Measurements from ENCODE around the gene GAL3ST1. TPM values are rescaled to one million over a fixed set of nuclear protein-coding genes. Genes with fewer than 3 reads are reported as not detected.
A peak's percentile ranks its signal among the peaks of the same experiment; 100 is the strongest.
"Not testable (repeated sequence)": the region's sequence is repeated elsewhere in the genome, so short reads cannot be mapped to it uniquely, and the experiment has no call there.

GAL3ST1 gene
- total RNA-seq, 1 donor from 2014 or later: 23.7 TPM

DNA sequence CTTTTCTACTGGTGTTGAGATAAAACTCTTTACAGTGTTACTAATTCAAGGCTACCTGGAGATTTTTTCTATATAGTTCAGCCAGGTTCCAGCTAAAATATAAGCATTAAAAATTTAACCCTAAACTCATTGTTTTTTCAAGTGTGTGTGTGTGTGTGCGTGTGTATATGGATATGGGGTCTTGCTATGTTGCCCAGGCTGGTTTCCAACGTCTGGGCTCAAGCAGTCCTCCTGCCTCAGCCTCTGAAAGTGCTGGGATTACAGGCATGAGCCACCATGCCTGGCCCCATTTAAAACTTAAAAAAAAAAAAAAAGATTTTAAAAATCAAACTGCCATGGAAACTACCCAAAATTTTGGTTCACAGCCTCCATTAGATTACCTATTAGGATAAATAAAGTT lies 21.7 kb upstream of the GAL3ST1 start:
- DNase-seq (ENCODE audit: low spot score, unreplicated experiment): no peak
- Mint-ChIP-seq H3K4me3 (ENCODE audit: low read depth) (no peak overlapping the region), H3K9me3 (ENCODE audit: low read depth) (no peaks in the 10 kb centered on the region), H3K27me3 (peaks cover 10% of the 10 kb centered on the region), H3K27ac (no peak overlapping the region), H3K36me3 (ENCODE audit: insufficient read depth) (no peaks in the 10 kb centered on the region), H3K4me1 (ENCODE audit: low read depth) (no peaks in the 10 kb centered on the region)
- TF ChIP-seq, protein P1, sequence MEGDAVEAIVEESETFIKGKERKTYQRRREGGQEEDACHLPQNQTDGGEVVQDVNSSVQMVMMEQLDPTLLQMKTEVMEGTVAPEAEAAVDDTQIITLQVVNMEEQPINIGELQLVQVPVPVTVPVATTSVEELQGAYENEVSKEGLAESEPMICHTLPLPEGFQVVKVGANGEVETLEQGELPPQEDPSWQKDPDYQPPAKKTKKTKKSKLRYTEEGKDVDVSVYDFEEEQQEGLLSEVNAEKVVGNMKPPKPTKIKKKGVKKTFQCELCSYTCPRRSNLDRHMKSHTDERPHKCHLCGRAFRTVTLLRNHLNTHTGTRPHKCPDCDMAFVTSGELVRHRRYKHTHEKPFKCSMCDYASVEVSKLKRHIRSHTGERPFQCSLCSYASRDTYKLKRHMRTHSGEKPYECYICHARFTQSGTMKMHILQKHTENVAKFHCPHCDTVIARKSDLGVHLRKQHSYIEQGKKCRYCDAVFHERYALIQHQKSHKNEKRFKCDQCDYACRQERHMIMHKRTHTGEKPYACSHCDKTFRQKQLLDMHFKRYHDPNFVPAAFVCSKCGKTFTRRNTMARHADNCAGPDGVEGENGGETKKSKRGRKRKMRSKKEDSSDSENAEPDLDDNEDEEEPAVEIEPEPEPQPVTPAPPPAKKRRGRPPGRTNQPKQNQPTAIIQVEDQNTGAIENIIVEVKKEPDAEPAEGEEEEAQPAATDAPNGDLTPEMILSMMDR (IDR thresholded peaks at IDR 0.05; ENCODE audit: unreplicated experiment): no peak

DNA sequence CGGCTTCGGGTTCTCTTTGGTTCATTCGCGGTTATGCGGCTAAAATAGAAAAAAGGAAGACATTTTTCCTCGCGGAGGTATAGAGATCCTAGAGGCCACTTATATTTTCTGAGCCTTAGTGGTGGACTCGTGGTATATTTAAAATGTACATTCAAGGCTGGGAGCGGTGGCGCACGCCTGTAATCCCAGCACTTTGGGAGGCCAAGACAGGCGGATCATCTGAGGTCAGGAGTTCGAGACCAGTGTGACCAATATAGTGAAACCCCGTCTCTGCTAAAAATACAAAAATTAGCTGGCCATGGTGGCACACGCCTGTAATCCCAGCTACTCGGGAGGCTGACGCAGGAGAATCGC lies 17.9 kb upstream of the GAL3ST1 start:
- not testable (repeated sequence) for DNase-seq (ENCODE audit: low spot score, unreplicated experiment); H3K36me3 Mint-ChIP-seq (ENCODE audit: insufficient read depth); H3K9me3 Mint-ChIP-seq (ENCODE audit: low read depth)

DNA sequence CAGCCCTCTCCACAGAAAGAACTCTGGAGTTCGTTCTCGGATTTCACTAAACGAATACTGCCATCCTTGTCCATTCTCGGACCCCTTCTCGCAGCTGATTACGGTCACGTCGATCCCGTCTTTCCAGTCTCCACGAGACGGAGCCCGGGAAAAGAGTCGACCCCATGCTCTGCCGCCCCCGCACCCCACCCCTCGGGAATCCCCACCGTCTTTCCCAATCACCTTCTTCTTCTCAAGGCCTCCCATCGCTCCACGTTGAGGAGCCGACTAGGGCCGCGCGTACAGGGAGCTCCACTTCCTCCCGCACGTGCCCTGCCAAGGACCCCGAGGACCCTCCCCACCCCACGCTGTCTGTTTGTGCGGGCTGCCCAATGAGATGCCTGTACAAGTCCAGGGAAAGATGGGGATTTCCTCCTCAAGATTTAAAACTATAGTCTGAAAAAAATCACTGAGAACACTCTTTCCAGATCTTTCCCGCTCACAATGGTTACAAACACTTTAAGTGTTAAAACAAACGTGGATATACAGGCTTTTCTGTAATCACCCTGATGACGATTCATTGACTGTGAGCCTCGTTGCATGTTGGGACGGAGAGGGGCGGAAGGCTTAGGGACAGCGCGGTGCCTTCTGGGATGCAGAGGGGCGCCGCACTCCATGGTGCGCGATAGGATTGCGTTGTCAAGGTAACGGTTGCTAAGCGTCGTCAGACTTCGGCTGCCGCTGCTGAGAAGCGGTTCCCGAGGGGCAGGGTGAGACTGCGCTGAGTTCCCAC lies 17.3 kb upstream of the GAL3ST1 start, which contains the start of gene PES1:
PES1 (minus strand) TSS at position 323 of the 772 bp plus-strand sequence; CDS start at position 246, 77 bp downstream.
- Mint-ChIP-seq H3K36me3 (ENCODE audit: insufficient read depth) (peaks cover 3% of the 10 kb centered on the region), H3K9me3 (ENCODE audit: low read depth) (no peaks in the 10 kb centered on the region), H3K4me1 (ENCODE audit: low read depth) (peaks cover 2% of the 10 kb centered on the region), H3K27me3 (peaks cover 10% of the 10 kb centered on the region), H3K27ac (no peak within 1 kb of the TSS), H3K4me3 (ENCODE audit: low read depth) (no peak within 1 kb of the TSS)
- TF ChIP-seq, protein P1 (IDR thresholded peaks at IDR 0.05; ENCODE audit: unreplicated experiment): no peak
- DNase-seq (ENCODE audit: low spot score, unreplicated experiment): peak; percentile 88

More for the DNA sequence above, 17.9 kb upstream of the GAL3ST1 start:
- H3K4me3 Mint-ChIP-seq (ENCODE audit: low read depth); H3K4me1 Mint-ChIP-seq (ENCODE audit: low read depth); H3K27me3 Mint-ChIP-seq; H3K27ac Mint-ChIP-seq: not testable (repeated sequence)

DNA sequence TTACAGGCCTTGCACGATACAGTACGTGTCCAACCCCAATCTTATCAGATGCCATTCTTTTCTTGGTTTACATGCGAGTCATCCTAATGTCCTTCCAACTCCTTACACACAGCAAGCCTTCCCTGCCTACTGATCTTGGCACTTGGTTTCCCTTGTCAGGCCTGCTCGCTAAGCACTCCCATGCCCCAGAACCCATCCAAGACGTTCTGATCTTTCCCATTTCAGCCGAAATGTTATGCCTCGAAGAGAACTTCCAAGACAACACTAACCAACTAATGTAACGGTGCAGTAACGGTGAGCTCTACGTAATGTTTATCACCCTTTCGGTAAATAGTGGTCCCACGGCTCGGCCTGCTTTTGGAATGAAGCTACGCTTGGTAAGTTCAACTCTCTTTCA lies 16.7 kb upstream of the GAL3ST1 start:
- TF ChIP-seq, protein P1 (IDR thresholded peaks at IDR 0.05; ENCODE audit: unreplicated experiment): no peak
- no peak overlapping the region for H3K4me3 Mint-ChIP-seq (ENCODE audit: low read depth)
- DNase-seq (ENCODE audit: low spot score, unreplicated experiment): no peak
- H3K27ac Mint-ChIP-seq: no peak overlapping the region
- peaks cover 10% of the 10 kb centered on the region for H3K27me3 Mint-ChIP-seq
- peaks cover 2% of the 10 kb centered on the region for H3K4me1 Mint-ChIP-seq (ENCODE audit: low read depth)
- no peaks in the 10 kb centered on the region for H3K9me3 Mint-ChIP-seq (ENCODE audit: low read depth)
- H3K36me3 Mint-ChIP-seq (ENCODE audit: insufficient read depth): peaks cover 3% of the 10 kb centered on the region

DNA sequence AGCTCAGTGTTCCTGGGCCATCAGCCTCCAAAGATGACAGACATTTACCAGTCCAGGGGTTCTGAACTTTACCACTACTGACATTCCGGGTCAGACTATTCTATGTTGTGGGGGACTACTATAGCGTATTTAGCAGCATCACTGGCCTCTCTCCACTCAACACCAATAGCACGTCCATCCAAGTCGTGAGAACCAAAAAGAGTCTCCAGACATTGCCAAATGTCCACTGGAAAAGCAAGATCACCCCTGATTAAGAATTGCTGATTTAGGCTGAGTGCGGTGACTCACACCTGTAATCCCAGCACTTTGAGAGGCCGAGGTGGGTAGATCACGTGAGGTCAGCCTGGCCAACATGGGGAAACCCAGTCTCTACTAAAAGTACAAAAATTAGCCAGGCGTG lies 11.9 kb upstream of the GAL3ST1 start:
- H3K27ac Mint-ChIP-seq: no peak overlapping the region
- no peaks in the 10 kb centered on the region for H3K27me3 Mint-ChIP-seq
- H3K36me3 Mint-ChIP-seq (ENCODE audit: insufficient read depth): peaks cover 7% of the 10 kb centered on the region
- no peak overlapping the region for H3K4me3 Mint-ChIP-seq (ENCODE audit: low read depth)
- H3K9me3 Mint-ChIP-seq (ENCODE audit: low read depth): no peaks in the 10 kb centered on the region
- no peak for DNase-seq (ENCODE audit: low spot score, unreplicated experiment)
- TF ChIP-seq, protein P1 (IDR thresholded peaks at IDR 0.05; ENCODE audit: unreplicated experiment): no peak
- peaks cover 2% of the 10 kb centered on the region for H3K4me1 Mint-ChIP-seq (ENCODE audit: low read depth)

DNA sequence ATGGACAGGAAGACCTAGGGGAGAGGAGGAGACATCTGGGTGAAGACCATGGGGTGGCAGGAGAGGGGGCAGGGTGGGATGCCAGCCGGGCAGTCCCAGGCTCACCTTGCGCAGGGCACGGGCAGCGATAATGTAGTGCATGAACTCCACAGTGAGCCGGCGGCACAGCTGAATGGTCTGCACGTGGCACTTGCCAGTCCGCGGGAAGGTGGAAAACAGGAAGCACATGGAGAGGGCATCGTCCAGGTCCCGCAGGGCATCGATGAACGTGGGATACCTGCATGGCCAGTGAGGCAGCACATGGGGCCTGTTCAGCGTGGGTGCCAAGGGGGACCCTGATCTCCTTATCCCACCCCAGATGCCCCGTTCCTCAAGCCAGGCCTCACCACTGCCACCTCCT lies 10.0 kb upstream of the GAL3ST1 start:
- TF ChIP-seq, protein P1 (IDR thresholded peaks at IDR 0.05; ENCODE audit: unreplicated experiment): no peak
- H3K4me3 Mint-ChIP-seq (ENCODE audit: low read depth): no peak overlapping the region
- H3K27me3 Mint-ChIP-seq: no peaks in the 10 kb centered on the region
- no peaks in the 10 kb centered on the region for H3K9me3 Mint-ChIP-seq (ENCODE audit: low read depth)
- H3K36me3 Mint-ChIP-seq (ENCODE audit: insufficient read depth): peaks cover 11% of the 10 kb centered on the region
- H3K4me1 Mint-ChIP-seq (ENCODE audit: low read depth): no peaks in the 10 kb centered on the region
- no peak for DNase-seq (ENCODE audit: low spot score, unreplicated experiment)
- H3K27ac Mint-ChIP-seq: no peak overlapping the region
